Cardiac septum (tissue), 1 donor: ENCODE results near the gene SLC5A3. TPM values are rescaled to one million over a fixed set of nuclear protein-coding genes. Genes with fewer than 3 reads are reported as not detected.

Experiments
- DNase-seq: peaks from one replicate; pipeline ENCODE4 v3.0.0-alpha.2; 2020; ENCODE audit warnings: low spot score
- intact Hi-C: fragments of 100-400 bp; cut with DNase I; formaldehyde crosslinking; loops from one replicate; pipeline ENCODE4 v1.14.0; 2022
- total RNA-seq: library from RNA; stranded (reverse); fragmentation: NEBNext Ultra II Directional; extraction: Animal tissue kit (Norgen Biotek cat#: 25700); gene quantifications from one replicate; pipeline ENCODE4 v1.2.1, GENCODE V29; 2021
- donor health status: DM: no; HTN: no; CAD: no.

Gene SLC5A3
- total RNA-seq, 1 donor from 2014 or later: 5.0 TPM

DNA sequence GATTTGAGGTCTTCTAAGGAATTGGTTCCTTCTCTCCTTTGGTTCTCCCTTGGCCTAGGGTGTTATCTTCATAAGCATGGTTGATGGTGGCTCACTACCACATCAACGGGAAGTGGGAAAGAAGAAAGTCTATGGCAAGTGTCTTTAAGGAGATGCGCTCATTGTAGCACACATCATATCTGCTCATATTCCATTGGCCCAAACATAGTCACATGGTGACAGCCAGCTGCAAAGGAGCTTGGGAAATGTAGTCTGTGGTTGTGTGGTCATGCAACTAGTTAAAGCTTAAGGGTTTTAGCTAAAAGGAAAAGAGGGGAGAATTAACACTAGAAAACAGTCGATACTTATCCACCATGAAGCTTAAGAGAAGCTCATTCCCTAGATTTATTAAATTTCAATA lies 11.4 kb upstream of the SLC5A3 start:
- intact Hi-C loops: no loop called here
- no peak for DNase-seq

DNA sequence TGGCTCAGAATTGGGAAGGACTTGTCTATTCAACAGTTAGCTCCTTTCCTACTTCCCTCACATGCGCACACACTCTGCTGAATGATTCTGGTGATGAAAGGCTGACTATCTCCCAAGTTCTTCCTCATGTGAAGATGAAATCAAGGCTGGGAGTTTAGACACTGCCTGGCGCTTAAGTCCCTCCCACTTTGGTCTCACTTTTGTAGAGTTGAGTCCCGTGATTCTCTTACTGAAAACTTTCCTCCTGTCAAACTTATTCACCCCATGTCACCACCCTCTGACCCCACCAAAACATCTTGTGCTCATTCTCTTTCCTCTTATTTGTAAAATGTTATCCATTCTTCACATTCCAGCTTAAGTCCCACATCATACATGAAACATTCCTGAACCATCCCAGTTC lies 8.4 kb upstream of the SLC5A3 start:
- intact Hi-C loops: no loop called here
- DNase-seq: no peak

DNA sequence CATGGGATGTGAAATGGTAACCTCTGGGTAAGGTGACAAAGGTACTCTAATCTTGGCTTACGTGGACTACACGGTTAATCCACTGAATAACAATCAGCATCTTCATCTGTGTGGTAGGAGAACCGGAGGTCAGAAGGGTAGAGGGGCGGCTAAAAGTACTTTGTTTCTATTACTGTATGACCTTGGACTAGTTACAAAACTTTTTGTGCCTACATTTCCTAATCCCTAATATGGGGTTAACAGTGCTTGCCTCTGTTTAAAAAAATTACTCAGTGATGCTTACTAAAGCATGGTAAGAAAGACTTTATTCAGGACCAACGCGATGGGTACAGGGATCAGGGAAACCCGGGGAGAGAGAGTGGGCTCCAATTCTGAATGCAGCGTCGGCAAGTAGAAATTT lies 1.7 kb upstream of the SLC5A3 start:
- DNase-seq: no peak
- intact Hi-C loops: loop anchor here (5.0 kb wide), 5 partner anchors 56 to 276 kb away; no protein-coding TSS in a partner anchor

DNA sequence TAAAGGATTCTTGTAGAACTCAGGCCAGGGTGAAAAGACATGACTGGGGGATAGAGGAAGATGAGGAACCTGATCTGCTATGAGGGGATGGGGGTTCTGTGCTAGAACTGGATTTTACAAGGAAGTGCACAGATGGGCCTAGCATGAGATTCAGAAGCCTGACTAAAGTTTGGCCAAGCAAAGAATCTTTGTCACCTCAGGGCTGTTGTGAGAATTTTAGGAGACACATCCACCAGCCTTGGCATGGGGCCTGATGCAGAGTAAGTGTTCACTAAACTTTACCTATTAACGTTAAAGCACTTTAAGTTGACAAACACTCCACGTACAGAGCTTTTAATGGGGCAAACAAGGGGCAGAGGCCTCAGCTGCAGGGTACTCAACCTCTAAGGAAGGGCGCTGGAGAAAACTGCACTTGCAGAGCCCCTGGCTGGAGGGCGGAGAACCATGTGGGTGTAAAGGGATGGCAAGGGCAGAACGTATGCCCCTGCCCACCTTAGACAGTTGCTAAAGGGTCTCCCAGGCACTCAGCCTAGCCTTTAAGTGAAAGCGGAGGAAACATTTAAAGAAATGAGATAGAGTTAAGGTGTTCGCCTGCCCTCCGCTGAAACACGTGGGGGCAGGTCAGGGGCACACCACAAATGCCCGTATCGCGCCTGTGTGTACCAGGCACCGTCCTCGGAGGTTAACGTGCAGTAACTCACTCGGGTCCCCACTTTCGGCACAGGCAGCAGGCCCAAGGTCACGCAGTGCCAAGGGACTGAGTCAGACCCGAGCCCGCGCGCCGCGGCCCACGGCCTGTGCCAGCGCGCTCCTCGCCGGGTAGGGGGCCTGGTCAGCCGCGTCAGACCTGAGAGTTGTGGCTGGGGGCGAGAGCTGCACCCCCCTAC lies 990 bp upstream of the SLC5A3 start:
- no peak for DNase-seq

DNA sequence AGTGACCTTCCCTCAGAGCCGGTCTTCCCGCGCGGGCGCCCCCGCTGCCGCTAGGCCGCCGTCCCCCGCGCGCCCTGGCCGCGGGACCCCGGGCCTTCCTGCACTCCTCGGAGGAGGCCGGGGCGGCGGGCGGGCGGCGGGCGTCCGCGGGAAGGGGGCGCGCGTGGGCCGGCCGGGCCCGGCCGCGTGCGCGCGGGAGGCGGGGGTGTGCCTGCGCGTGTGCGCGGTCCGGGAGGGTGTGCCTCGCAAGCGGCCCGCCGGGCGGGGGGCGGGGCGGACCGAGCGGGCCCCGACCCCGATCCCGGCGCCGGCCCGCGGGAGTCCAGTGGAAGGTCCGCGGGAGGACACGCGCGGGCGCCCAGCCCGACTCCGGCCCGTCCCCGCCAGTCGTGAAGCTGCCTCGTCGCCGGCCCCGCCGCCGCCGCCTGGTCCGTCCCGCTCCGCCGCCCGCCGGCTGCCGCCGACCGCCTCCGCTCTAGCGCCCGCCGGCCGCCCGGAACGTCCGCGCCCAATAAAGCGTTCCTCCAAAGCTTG lies 438 bp downstream of the SLC5A3 start:
- DNase-seq: no peak
- intact Hi-C loops: loop anchor here (5.0 kb wide), 5 partner anchors 53 to 273 kb away; no protein-coding TSS in a partner anchor

More for the DNA sequence above, 990 bp upstream of the SLC5A3 start:
- intact Hi-C loops: loop anchor here (5.0 kb wide), 5 partner anchors 55 to 275 kb away; no protein-coding TSS in a partner anchor

DNA sequence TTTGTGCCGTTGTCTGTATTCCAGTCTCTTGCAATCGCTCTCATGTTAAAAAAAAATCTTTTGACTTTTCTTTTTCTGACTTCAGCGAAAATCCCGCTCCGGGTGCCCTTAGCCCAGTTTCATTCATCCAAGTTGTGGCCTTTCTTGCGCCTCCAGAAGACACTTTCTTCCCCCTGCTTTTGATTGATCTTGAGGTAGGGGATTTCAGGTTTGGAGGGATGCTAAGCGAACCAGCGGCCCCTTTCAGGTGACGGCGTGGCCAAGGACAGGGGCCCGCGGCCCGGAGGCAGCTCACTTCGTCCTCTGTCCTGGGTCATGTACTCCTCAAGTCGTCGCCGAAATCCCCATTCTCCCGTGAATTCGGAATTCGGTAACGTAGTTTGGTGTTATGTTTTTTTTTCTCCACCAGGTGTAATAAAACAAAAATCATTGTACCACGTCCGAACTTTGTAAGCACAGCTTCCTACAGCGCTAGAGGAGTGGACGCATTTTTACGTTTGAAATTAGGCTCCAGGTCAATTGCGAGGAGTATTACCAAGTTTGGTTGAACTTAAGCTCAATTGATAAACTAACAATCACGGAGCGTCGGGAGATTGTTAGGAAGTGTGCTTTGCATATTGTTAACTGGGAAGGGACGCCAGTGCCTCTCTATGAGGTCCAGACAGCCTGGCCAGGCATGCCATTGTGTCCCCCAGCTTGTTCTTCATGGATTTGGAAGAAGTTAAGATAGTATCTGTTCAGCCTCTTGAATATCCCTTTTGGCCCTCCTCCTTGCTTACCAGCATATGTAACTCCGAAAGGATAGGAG lies 1.1 kb downstream of the SLC5A3 start:
- intact Hi-C loops: loop anchor here (5.0 kb wide), 5 partner anchors 53 to 273 kb away; no protein-coding TSS in a partner anchor
- no peak for DNase-seq

DNA sequence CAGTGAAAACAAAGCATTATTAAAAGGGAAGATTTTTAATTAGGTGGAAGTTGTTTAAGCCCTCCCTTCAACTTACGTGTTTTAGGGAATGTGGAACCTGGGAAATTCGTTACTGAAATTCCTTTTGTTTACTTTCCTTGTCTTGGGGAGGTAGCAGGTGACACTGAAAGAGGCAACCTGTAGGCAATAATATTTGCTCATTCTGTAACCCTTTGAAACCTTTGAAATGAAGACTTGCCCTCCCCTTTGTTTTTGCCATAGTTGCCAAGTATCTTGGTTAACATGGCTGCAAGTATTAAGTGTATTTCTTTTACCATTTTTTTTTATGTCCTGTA lies 1.7 kb downstream of the SLC5A3 start:
- intact Hi-C loops: no loop called here

DNA sequence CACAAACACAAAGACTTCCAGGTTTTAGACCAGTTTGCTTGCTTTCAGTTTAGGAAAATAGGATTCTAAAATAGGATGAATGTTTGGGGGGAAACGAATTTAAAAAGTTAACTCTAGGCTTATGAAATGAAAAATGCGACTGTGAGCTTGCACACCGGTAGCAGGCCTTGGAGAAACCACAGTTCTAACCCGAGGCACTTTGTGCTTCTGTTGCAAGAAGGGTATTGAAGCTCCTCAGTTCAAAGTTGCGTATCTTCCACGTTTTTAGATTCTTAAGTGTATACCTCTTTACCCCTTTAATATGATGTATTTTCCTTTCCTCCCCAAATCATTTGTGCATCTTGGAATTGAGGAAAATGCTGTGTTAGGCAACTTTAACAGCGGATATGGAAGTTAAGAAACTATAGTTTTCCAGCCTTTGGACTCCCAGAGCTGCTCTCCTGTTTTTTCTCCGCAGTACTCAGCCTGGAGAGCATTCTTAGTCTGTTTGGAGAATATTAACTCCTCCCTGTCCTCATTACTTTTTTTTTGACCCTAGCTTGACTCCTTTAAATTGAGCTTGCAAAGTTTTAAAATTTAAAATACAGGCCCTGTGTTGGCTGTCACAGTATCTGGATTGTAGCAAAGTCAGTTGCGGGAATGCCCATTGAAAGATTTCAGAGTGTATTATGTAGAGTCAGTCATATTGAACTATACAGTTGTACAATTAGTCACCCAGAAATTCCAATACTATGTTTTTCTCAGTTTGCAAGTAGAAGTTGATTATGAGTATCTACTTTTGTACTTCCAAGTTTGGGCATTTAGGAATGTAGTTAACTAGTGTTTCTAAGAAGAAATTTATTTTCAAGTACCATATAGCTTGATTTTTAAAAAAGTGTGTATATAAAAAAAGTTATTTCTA lies 2.6 kb downstream of the SLC5A3 start:
- intact Hi-C loops: no loop called here
- no peak for DNase-seq

More for the DNA sequence above, 1.7 kb downstream of the SLC5A3 start:
- no peak for DNase-seq

DNA sequence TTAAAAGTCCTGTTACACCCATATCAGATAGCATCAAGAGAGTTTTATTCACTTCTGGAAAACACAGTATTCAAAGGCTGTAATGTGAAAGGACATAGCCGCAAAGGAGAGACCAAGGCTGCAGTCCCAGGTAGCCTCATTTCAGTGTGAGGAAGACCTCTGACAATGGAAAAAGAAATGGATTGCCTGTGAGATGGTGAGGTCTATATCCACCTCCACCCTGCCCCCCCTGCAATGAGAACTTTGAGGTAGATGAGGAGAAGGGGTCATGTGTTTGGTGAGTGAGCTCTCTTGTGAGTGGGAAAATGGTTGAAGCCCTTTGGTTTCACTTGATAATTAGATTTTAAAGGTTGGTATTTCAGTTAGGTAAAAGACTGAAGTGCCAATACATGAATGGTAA lies 3.5 kb downstream of the SLC5A3 start:
- intact Hi-C loops: no loop called here
- DNase-seq: no peak

DNA sequence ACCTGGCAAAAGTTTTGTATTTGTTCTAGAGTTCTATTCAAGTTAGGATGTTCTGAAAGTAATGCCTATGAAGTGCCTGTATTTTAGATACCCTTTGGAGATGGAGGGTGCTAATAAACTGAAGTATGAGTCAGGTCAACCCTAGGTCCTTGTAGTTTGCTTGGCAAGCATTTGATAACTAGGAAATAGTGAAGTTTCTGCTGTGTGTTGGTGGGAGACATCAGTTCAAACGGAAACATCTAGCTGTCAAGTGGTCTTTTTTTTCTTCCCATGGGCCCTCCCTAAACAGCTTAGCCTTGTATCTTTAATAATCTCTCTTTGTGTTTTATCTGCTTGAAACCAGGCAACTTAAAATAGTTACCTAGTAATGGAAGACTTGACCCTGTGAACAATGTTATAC lies 4.5 kb downstream of the SLC5A3 start:
- intact Hi-C loops: no loop called here
- no peak for DNase-seq

DNA sequence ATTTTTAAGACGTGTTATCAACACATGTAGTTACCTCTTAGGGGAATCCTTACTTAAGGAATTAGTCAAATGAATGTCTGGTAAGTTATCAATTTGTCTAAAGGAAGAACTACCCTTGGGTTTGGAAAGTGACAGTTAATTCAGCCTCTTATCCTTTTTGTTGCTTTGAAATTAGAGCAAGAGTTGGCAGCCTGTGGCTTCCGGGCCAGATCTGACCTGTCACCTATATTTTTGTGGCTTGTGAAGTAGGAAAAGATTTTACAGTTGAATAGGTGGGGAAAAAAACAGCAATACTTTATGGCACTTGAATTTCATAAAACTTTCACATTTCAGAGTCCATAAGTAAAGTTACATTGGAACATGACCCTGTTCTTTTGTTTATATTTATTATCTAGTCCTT lies 5.5 kb downstream of the SLC5A3 start:
- intact Hi-C loops: no loop called here
- no peak for DNase-seq

DNA sequence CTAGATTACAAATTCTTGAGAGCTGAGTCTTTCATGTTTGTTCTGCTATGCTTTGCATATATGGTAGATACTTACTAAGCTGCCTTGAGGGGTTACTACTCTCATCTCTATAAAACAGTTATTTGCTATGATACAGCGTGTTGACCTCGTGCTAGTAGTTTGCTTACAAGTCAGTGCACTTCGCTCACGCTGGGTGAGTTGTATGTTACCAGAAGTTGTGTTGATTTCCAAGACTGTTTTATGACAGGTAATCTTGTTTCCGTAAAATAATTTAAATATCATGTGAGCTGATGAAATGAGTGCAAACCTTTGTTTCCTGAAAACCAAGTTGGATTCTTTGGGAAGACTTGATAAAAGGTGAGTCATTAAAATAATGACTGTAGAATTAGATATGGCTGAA lies 7.3 kb downstream of the SLC5A3 start:
- no peak for DNase-seq
- intact Hi-C loops: no loop called here

DNA sequence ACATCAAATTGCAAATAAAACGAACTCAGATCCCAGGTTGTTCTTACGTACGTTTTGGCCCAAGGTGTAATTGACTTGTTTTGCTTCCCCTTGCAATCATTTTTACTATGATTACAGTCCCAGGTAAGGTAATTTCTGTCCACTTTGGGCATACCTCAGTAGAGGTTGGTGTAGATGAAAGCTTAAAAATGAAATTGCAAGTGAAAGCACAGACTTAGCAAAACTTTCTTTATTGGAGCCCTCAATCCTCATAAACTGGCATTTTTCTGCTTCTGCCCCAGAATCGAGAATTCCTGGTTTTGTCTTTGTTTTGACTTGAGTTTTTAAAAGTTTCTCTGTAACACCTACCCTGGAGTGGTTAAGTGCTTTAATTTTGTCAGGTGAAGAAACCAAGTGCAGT lies 9.4 kb downstream of the SLC5A3 start:
- no peak for DNase-seq
- intact Hi-C loops: no loop called here

DNA sequence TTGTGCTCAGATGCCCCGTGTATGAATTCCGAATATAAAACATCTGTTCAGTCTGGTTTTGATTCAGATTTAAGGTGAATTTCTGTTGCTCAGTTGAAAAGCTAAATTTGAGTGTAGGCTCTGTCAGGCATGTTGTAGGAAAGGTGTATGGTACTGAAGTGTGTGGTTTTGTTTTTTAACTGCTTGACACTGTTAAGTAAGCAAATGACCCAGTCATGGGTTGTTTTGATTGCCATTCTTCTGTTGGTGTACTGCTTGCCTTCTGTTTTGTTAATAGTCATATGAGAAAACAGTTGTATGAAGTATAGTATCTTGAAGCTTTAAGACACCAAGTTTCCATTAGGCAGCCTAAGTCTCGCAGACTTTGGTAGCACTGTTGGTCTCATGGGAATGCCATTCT lies 10.0 kb downstream of the SLC5A3 start:
- intact Hi-C loops: no loop called here
- DNase-seq: no peak

DNA sequence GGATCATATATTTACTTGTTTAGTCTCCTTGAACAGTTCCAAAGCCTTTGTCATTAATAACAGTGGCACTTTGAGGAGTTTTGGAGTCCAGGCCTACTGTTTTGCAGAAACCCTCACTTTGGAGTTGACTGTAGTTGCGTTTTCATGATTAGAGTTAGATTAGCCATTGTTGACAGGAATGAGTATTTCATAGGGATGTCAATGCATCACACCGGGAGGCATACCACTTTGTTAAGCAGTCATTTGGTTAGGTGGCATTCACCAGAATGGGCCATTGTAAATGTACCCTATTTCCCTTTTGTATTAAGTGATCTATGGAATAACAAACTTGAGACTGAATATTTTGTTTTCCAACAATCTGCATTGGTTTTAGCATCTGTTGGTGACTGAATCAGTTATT lies 11.8 kb downstream of the SLC5A3 start:
- intact Hi-C loops: no loop called here
- DNase-seq: no peak

DNA sequence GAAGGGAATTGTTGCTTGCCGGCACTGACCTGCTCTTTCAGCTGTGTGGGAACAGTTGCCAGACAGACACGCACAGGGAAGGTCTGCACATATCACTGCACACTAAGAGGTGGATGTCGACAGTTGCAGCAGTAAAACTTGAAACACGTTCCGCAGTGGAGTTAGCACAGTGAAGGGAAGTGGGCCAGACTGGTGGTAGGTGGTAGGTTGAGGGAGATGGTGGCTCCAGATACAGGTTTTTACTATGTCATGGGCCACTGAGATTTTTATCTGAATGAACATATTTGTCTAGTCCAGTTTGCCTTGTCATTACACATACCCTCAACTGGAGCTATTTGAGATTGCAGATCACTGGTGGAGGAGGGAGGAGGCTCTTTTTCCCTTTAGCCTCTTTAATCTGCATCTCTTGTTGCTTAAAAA lies 13.5 kb downstream of the SLC5A3 start:
- intact Hi-C loops: no loop called here
- DNase-seq: no peak

DNA sequence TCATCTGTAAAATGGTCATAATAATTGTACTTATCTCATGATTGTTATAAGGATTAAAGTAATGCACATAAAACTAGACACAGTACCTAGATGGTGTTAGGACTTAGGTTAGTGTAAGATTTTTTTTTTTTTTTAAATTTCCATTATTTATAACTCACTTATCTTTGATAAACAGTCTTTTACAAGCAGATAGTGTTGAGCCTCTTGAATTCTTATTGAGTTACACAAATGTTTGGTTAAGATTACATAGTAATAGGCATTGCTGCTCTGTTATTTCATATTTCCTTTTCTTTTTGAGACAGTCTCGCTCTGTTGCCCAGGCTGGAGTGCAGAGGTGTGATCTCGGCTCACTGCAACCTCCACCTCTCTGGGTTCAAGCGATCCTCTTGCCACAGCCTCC lies 15.4 kb downstream of the SLC5A3 start:
- intact Hi-C loops: no loop called here
- no peak for DNase-seq

DNA sequence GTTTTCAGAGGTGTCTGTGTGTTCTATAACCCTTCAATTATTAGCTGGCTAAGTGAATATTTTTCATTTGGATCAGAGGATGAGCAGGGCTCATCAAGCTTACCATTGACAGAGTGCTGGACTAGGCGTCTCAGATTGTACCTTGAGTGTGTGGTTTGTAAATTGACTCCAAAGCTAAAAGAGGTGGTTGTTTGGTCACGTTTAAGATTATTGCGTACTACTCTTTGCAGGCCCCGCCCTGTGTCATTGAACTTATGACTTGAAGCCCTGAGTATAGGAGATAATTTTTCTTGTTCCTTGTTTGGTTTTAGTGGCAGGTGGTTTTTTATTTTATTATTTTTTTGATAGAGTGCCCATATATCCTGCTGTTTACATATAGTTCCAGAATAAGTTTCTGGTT lies 17.7 kb downstream of the SLC5A3 start:
- intact Hi-C loops: no loop called here
- no peak for DNase-seq

DNA sequence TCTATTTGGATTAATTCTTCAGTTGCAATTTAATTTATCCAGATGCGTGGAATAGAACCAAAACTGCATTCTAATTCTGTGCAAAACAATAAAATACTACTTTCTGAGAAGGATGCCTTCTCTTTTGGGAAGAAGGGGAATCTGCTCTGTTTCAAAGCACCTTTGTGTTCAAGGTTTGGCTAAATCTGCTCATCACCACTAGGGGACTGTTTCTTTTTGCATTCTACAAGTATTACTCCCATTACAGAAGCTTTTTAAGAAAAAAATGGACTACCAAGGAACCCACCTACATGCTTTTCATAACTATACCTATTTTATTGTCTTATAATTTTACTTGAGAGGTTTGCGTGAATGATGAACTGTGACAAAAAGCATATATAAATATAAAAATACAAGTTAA lies 18.2 kb downstream of the SLC5A3 start:
- intact Hi-C loops: no loop called here
- no peak for DNase-seq
